Hepatocyte (in vitro differentiated cells): Measurements from ENCODE around the gene IRAG1. TPM values are rescaled to one million over a fixed set of nuclear protein-coding genes. Genes with fewer than 3 reads are reported as not detected.
A peak's percentile ranks its signal among the peaks of the same experiment; 100 is the strongest.

ENCODE experiments used
- DNase-seq: peaks from one replicate; pipeline ENCODE4 v3.0.0-alpha.2; 2016; ENCODE audit warnings: low spot score
- H2AFZ ChIP-seq: fragments of 200-600 bp; sonication (generic); 2 replicates; pipeline ENCODE4 v1.6.0; 2016; ENCODE audit warnings: antibody characterized with exemption, mild to moderate bottlenecking
- H3K27ac ChIP-seq: fragments of 200-600 bp; sonication (generic); 2 replicates; pipeline ENCODE4 v1.5.1; 2016; ENCODE audit warnings: mild to moderate bottlenecking
- H3K27me3 ChIP-seq: fragments of 200-600 bp; sonication (generic); 2 replicates; pipeline ENCODE4 v1.6.1; 2016
- H3K36me3 ChIP-seq: fragments of 200-600 bp; sonication (generic); replicated peaks from 2 replicates; pipeline ENCODE4 v1.5.1; 2016; ENCODE audit warnings: low read depth; ENCODE audit not compliant: insufficient read depth
- H3K4me1 ChIP-seq: fragments of 200-600 bp; sonication (generic); 2 replicates; pipeline ENCODE4 v1.5.1; 2016; ENCODE audit warnings: mild to moderate bottlenecking, moderate library complexity; ENCODE audit not compliant: insufficient read depth
- H3K4me2 ChIP-seq: fragments of 200-600 bp; sonication (generic); 2 replicates; pipeline ENCODE4 v1.6.0; 2016
- H3K4me3 ChIP-seq: fragments of 200-600 bp; sonication (generic); 2 replicates; pipeline ENCODE4 v1.5.1; 2016; ENCODE audit warnings: mild to moderate bottlenecking
- H3K79me2 ChIP-seq: fragments of 200-600 bp; sonication (generic); 2 replicates; pipeline ENCODE4 v1.6.0; 2017; ENCODE audit warnings: mild to moderate bottlenecking
- H3K9me2 ChIP-seq: fragments of 200-600 bp; sonication (generic); replicated peaks from 2 replicates; pipeline ENCODE4 v1.6.0; 2017; ENCODE audit warnings: mild to moderate bottlenecking; ENCODE audit not compliant: insufficient read depth
- H3K9me3 ChIP-seq: fragments of 200-600 bp; sonication (generic); 2 replicates; pipeline ENCODE4 v1.5.1; 2016; ENCODE audit warnings: low read depth, mild to moderate bottlenecking
- H4K20me1 ChIP-seq: fragments of 200-600 bp; sonication (generic); 2 replicates; pipeline ENCODE4 v1.6.0; 2016; ENCODE audit warnings: mild to moderate bottlenecking; ENCODE audit not compliant: insufficient read depth, poor library complexity, severe bottlenecking
- CTCF ChIP-seq: fragments of 200-600 bp; sonication (generic); IDR thresholded peaks from 2 replicates; pipeline ENCODE4 v1.5.1; 2016; ENCODE audit warnings: antibody characterized with exemption, mild to moderate bottlenecking; ENCODE audit not compliant: poor library complexity
- EZH2 ChIP-seq: fragments of 200-600 bp; sonication (generic); IDR thresholded peaks from 2 replicates; pipeline ENCODE4 v1.6.1; 2016; ENCODE audit warnings: antibody characterized with exemption, mild to moderate bottlenecking, borderline replicate concordance
- EZH2phosphoT487 ChIP-seq: fragments of 200-600 bp; sonication (generic); IDR thresholded peaks from one replicate; pipeline ENCODE4 v1.6.1; 2018; ENCODE audit warnings: antibody characterized with exemption, mild to moderate bottlenecking, low read depth, moderate library complexity; ENCODE audit not compliant: unreplicated experiment, severe bottlenecking
- WGBS: methylation state at CpG from one replicate; pipeline ENCODE4 v1.1.6; 2016; ENCODE audit warnings: low lambda C conversion rate; ENCODE audit errors: missing lambda C conversion rate; 5-methylcytosine and 5-hydroxymethylcytosine counted together
- polyA plus RNA-seq: library from polyadenylated mRNA; unstranded; fragments of >200 nt; fragmentation: Nextera tagmentation; extraction: Ambion mirVana; gene quantifications from 2 replicates; pipeline ENCODE4 v1.2.1, GENCODE V29; 2016
- total RNA-seq: library from RNA; depleted of rRNA; stranded (reverse); fragments of >200 nt; gene quantifications from 2 replicates; pipeline ENCODE4 v1.2.3, GENCODE V29; 2014

The IRAG1 gene
- total and polyA plus RNA-seq, 2 experiments from 2014 or later: 3.1 to 5.7 TPM

GRCh38 chr11:10659339-10660216 lies 34.0 kb downstream of the IRAG1 start:
- Histone ChIP-seq H3K36me3 (no peaks in the 10 kb centered on the region), H3K4me3 (no peak overlapping the region), H3K9me2 (no peaks in the 10 kb centered on the region), H3K4me1 (peaks cover 35% of the 10 kb centered on the region), H2AFZ (no peak overlapping the region), H3K27ac (peak overlapping the region; percentile 86), H3K4me2 (no peak overlapping the region), H3K79me2 (no peaks in the 10 kb centered on the region), H4K20me1 (no peaks in the 10 kb centered on the region), H3K9me3 (no peaks in the 10 kb centered on the region), H3K27me3 (no peaks in the 10 kb centered on the region)
- peak; percentile 83 for DNase-seq
- WGBS: 64% methylated on average over 13 of the region's 13 CpGs
- no peak for TF ChIP-seq EZH2
- TF ChIP-seq EZH2phosphoT487: no peak
- no peak for TF ChIP-seq CTCF

- 90% methylated on average over 6 of the region's 6 CpGs for WGBS
- peak overlapping the region; percentile 86 for H3K27ac ChIP-seq
- no peaks in the 10 kb centered on the region for H3K36me3 ChIP-seq
- no peak for DNase-seq
- H3K9me2 ChIP-seq: no peaks in the 10 kb centered on the region
- no peak for TF ChIP-seq EZH2phosphoT487
- TF ChIP-seq EZH2: no peak
- TF ChIP-seq CTCF: no peak
- no peak overlapping the region for H3K4me3 ChIP-seq
- peaks cover 35% of the 10 kb centered on the region for H3K4me1 ChIP-seq
- no peaks in the 10 kb centered on the region for H3K9me3 ChIP-seq
- no peaks in the 10 kb centered on the region for H3K79me2 ChIP-seq
- H2AFZ ChIP-seq: no peak overlapping the region
- no peak overlapping the region for H3K4me2 ChIP-seq
- H3K27me3 ChIP-seq: no peaks in the 10 kb centered on the region
- H4K20me1 ChIP-seq: no peaks in the 10 kb centered on the region
Measured at GRCh38 chr11:10658621-10659338, 34.8 kb downstream of the IRAG1 start.

DNA sequence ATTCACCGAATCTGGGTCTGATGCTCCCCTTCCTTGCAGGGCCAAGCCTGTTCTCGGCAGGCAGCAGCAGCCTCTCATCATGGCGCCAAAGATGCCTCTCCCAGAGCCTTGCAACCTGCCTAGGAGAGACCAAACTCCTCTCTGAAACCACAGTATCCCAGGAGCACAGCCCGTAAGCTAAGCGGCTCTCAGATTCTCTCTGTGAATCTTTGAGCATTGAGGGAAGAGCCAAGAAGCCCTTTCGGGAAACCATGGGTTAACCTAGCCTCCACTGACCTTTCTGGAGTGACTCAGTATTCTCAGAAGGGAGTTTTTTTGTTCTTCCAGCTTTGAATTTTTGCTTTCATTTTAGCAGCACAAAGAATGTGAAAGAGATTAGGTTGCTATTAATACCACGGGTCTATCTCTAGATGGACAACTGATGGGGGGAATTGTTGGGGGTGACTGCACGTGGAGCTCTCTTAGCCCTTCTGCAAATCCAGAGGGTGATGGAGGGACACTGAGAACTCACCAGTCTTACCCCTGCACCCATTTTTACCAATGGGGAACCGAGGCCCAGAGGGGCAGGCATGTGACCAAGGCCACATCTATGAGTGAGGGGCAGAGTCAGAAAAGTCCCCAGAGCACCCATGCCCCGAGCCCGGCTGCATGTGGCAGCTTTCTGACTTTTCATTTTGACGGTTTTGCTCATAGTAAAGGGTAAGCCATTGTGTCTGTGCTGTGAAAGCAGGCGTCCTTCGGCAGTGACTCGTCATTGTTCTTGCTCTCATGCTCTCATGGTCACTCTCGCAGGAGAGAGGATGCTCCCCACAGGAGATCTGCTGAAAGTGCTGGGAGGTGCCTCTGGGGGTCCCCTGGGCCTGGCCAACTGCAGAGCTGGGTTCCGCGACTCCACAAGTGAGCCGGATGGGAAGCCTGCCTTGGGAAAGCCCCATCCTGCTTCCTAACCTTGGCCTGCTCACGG lies 36.0 kb downstream of the IRAG1 start:
- H3K4me1 ChIP-seq: peaks cover 35% of the 10 kb centered on the region
- no peaks in the 10 kb centered on the region for H3K9me3 ChIP-seq
- no peaks in the 10 kb centered on the region for H3K9me2 ChIP-seq
- peak overlapping the region; percentile 86 for H3K27ac ChIP-seq
- peak; percentile 35 for DNase-seq
- H3K4me2 ChIP-seq: no peak overlapping the region
- 70% methylated on average over 20 of the region's 20 CpGs for WGBS
- H4K20me1 ChIP-seq: no peaks in the 10 kb centered on the region
- TF ChIP-seq EZH2: no peak
- TF ChIP-seq CTCF: no peak
- no peak for TF ChIP-seq EZH2phosphoT487
- no peaks in the 10 kb centered on the region for H3K27me3 ChIP-seq
- no peak overlapping the region for H2AFZ ChIP-seq
- no peaks in the 10 kb centered on the region for H3K79me2 ChIP-seq
- no peaks in the 10 kb centered on the region for H3K36me3 ChIP-seq
- H3K4me3 ChIP-seq: no peak overlapping the region
